NB4 (cell line): Measurements from ENCODE around the gene TMEM101.
A peak's percentile ranks its signal among the peaks of the same experiment; 100 is the strongest.

Experiments
- DNase-seq: peaks from one replicate; pipeline ENCODE4 v3.0.0; 2010; ENCODE audit warnings: low read depth
- H3K4me3 ChIP-seq: one replicate; pipeline ENCODE4 v1.5.1; 2011; ENCODE audit warnings: mild to moderate bottlenecking, low read depth, low read length, moderate library complexity
- MAX ChIP-seq: IDR thresholded peaks from 2 replicates; pipeline ENCODE4 v1.6.1; 2011; ENCODE audit warnings: low read depth, low read length
- MYC ChIP-seq: IDR thresholded peaks from 2 replicates; pipeline ENCODE4 v1.6.1; 2011; ENCODE audit warnings: low read depth, low read length
- POLR2A ChIP-seq: IDR thresholded peaks from 2 replicates; pipeline ENCODE4 v1.6.1; 2011; ENCODE audit warnings: mild to moderate bottlenecking; ENCODE audit not compliant: insufficient read length; ENCODE audit errors: extremely low read depth
- TF ChIP-seq, protein P1 (sequence below): IDR thresholded peaks from one replicate; pipeline ENCODE4 v1.5.1; 2012; ENCODE audit warnings: low read depth, low read length

Gene TMEM101

DNA sequence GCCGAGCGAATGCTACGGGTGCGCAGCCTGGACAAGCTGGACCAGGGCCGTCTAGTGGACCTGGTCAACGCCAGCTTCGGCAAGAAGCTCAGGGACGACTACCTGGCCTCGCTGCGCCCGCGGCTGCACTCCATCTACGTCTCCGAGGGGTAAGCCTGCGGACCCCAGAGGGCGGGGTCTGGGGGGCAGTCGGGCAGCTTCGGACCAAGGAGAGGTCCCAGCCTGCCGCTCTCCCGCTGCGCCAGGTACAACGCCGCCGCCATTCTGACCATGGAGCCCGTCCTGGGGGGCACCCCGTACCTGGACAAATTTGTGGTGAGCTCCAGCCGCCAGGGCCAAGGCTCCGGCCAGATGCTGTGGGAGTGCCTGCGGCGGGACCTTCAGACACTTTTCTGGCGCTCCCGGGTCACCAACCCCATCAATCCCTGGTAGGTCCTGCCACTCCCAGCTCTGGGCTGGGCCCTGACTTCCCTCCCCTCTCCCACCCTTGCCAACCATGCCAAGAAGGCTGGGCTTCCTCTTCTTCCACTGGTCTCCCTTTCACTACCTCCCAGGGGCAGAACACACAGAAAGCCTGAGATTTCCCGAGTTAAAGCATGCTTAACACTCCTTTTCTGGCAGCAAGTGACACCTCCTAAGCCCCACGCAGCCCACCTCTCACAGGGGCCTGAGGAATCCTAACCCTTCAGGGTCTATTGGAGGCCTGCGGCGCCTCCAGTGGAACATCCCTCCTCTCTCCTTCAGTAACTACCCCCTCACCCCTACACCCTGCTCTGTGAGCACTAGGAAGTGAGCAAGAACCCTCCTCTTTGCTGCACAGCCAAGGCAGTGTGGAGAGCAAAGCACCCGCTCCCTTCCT lies 7.2 kb downstream of the TMEM101 start:
- no peak overlapping the region for H3K4me3 ChIP-seq
- no peak for DNase-seq
- TF ChIP-seq MAX = no peak
- no peak for TF ChIP-seq POLR2A
- TF ChIP-seq, protein P1, sequence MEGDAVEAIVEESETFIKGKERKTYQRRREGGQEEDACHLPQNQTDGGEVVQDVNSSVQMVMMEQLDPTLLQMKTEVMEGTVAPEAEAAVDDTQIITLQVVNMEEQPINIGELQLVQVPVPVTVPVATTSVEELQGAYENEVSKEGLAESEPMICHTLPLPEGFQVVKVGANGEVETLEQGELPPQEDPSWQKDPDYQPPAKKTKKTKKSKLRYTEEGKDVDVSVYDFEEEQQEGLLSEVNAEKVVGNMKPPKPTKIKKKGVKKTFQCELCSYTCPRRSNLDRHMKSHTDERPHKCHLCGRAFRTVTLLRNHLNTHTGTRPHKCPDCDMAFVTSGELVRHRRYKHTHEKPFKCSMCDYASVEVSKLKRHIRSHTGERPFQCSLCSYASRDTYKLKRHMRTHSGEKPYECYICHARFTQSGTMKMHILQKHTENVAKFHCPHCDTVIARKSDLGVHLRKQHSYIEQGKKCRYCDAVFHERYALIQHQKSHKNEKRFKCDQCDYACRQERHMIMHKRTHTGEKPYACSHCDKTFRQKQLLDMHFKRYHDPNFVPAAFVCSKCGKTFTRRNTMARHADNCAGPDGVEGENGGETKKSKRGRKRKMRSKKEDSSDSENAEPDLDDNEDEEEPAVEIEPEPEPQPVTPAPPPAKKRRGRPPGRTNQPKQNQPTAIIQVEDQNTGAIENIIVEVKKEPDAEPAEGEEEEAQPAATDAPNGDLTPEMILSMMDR = no peak
- TF ChIP-seq MYC = no peak

DNA sequence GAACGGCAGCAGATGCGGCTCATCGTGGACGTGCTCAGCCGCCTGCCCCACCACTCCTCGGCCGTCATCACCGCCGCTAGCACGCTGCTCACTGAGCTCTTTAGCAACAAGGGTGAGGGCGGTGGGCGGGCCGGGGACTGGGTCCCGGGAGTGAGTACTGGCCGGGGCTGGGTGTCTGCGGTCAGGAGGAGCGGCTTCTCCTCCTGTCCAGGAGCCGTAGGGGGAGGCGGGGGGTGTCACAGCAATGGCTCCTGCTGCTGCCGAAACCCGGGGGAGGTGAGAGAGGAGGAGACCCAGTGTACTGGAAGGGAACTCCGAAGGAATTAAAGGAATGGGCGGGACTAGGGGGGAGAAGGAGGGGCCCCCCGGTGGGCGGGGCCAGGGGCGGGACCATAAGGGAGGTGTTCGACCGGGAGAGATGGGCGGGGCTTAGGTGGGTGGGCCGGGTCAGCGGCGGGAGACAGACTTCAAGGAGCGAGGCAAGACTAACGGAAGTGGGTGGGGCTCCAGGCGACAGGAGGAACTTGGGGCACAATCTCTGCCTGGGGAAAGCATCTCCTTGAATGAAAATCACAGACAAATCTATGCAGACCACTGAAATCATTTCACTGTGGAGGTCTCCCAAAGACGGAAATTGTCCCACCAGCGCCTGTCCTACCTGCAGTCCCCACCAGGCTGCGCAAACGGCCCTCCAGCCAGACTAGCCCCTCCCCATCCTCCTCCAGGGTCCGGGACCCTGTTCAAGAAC lies 8.0 kb downstream of the TMEM101 start:
- TF ChIP-seq MAX = 0 out of 2 replicates have a peak, but pooled peaks have one; percentile 25
- TF ChIP-seq POLR2A = no peak
- no peak for TF ChIP-seq MYC
- DNase-seq = peak; percentile 96
- H3K4me3 ChIP-seq = peak overlapping the region; percentile 28

- peak overlapping the region; percentile 28 for H3K4me3 ChIP-seq
- no peak for DNase-seq
- TF ChIP-seq, protein P1 = no peak
- TF ChIP-seq MAX (no peak), MYC (no peak), POLR2A (no peak)
These were observed 8.5 kb downstream of the TMEM101 start for GRCh38 chr17:44006272-44006597.

DNA sequence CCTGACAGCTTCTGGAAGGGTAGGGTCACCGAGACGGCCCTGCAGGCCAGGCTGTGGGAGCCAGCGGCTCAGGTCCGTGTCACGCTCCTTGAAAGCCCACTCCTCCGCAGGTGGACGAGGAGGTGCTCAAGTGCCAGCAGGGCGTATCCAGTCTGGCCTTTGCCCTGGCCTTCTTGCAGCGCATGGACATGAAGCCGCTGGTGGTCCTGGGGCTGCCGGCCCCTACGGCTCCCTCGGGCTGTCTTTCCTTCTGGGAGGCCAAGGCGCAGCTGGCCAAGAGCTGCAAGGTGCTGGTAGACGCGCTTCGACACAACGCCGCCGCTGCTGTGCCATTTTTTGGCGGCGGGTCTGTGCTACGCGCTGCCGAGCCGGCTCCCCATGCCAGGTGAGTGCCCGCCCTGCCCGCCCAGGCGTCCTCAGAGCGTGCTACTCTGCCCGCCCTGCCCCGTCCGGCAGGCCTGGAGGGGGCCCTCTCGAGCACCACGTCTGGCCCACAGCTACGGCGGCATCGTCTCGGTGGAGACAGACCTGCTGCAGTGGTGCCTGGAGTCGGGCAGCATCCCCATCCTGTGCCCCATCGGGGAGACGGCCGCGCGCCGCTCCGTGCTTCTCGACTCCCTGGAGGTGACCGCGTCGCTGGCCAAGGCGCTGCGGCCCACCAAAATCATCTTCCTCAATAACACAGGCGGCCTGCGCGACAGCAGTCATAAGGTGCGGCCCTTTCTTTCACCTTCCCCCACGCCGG lies 9.1 kb downstream of the TMEM101 start:
- no peak for TF ChIP-seq MYC
- no peak for TF ChIP-seq POLR2A
- TF ChIP-seq MAX = no peak
- TF ChIP-seq, protein P1 = no peak
- DNase-seq = peak; percentile 36
- H3K4me3 ChIP-seq = peak overlapping the region; percentile 28

DNA sequence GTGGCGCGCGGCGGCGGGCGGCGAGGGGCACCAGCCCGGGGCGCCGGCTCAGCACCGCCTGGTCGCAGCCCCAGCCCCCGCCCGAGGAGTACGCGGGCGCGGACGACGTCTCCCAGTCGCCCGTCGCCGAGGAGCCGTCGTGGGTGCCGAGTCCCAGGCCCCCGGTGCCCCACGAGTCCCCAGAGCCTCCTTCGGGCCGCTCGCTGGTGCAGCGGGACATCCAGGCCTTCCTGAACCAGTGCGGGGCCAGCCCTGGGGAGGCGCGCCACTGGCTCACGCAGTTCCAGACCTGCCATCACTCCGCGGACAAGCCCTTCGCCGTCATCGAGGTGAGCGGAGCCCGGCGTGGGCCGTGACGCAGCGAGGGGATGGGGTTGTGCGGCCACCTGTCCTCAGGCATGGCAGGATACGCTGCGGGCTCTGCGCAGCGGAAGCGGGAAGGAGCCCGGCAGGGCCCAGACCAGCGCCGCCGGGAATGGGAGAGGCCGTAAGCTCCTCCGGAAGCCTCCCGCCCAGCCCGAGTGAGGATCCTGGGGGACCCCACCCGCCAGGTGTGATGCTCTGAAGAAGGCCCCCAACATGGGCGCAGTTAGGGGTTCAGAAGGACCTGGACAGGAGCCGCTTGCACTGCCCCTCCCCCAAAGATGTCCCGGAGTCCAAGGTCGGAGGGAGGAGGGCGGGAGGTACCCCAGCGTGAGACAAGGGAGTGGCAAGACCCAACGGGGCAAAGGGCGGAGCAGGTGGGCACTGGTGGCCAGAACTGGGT lies 9.8 kb downstream of the TMEM101 start:
- no peak overlapping the region for H3K4me3 ChIP-seq
- no peak for TF ChIP-seq MYC
- TF ChIP-seq POLR2A = no peak
- TF ChIP-seq, protein P1 = no peak
- DNase-seq = no peak
